Kidney capillary endothelial cell (primary cell): ENCODE results near the gene CDH13.

Source experiments
- DNase-seq: peaks from one replicate; pipeline ENCODE4 v3.0.0-alpha.2; 2018; ENCODE audit warnings: low spot score

Gene CDH13

DNA sequence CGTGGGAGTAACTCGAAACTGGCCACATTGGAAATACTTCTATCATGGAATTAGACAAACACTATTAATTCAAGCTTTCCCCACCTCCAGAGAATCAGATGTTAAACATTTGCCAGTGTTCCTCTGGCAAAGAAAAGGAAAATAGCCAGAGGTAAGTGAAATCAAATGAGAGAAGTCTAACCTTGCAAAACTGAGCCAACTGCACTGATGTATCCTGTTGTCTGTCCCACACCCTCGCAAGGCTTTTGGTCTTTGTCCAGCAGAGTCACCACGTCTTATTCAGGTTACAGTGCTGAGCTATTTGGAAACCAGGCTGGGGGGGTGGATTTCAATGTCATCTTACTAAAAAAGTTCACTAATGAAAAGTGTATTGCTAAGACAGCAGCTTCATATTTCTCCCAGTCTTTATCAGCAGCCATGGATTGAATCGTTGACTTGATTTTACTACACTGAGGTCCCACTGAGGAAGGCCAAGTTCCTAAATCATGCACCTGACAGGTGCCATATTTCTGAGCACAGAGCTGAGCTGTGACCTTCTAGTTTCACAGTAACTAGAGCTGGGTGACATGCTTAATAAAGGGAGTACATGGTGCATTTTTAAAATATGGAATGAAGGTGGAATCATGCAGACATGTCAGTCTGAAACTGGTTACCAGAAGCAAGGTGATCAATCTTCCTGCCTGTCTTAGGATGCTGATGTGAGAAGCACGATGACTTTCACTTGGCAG, 1095.9 kb downstream of the CDH13 start:
- DNase-seq: no peak

DNA sequence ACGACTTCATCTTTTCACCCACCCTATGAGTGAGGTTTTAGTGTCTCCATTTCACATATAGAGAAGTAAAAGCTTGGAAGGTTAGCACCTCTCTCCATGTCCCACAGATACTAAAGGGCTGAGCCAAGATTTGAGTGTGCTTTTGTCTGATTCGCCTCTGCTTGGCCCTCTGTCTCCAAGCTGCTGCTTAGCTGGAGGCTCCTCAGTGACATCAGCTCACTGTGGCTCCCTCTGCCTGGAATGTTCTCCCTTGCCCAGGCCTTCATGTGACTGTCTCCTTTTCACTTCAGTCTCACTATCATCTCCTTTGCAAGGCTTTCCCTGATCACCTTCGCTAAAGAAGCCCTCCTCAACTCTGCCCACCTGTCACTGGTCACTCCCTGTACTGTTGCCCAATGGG, 1096.5 kb downstream of the CDH13 start:
- DNase-seq: no peak

DNA sequence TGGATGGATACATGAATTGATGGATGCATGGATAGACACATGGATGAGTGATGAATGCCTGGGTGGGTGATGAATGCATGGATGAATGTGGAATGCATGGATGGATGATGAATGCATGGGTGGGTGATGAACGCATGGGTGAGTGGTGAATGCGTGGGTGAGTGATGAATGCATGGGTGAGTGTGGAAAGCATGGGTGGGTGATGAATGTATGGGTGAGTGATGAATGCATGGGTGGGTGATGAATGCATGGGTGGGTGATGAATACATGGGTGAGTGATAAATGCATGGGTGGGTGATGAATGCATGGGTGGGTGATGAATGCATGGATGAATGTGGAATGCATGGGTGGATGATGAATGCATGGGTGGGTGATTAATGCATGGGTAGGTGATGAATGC, 1097.1 kb downstream of the CDH13 start:
- DNase-seq: no peak

GRCh38 chr16:83724585-83724984, 1097.8 kb downstream of the CDH13 start:
- DNase-seq: no peak

DNA sequence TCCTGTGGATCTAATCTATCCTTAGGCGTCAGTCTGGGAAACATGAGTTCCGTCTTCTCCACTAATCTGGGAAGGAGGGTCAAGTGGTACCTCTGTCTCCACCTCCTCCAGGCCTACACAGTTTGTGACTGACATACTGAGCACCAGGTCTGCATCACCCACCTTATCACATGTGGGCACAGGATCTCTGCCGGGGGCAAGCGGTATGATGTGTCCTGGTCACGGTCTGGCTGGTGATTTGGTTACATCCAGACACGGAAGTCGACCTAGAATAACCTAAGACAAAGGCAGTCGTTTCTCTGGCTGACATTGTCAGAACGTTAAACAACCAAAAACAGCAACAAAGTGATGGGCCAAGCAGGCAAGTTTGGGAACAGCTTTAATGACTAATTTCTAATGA, 1098.5 kb downstream of the CDH13 start:
- DNase-seq: no peak

DNA sequence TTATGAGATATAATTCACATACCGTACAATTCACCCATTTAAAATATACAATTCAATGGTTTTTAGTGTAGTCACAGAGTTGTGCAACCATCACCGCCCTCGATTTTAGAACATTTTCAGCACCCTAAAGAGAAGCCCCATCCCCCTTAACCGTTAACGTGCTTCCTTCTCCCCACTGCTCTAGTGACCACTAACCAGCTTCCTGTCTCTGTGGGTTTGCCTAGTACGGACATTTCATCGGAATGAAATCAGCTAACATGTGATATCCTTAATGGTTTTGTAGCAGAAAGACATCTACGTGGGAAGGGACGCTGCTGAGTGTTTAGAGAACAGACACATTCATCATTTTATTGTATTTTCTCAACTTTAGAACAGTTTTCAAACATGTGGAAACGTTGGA, 1100.2 kb downstream of the CDH13 start:
- DNase-seq: no peak

DNA sequence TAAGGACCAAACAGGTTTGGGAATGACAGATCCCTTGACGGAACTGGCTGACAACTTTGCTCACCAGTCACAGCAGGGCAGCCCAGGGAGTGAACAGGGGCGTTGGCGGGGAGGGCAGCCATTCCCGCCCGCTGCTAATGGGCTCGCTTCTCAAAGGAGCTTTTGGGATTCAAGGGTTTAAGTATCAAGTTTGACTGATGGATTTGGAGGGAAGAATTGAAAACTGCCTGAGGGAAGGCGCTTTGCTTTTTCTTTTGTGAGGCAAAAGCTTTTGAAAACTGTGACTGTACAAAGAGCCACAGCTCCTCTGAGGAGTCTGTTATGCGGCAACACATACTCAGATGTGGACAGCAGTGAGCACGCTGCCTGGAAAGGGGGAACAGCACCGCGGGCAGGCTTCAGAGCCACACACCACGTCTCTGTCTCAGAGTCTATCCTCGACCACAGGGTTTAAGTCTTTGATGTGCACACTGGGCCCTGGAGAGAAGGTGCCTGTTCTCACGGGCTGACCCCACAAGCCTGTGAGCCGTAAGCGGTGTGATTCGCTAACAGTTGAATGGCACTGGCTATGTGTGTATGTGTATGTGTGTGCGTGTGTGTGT, 1101.1 kb downstream of the CDH13 start:
- no peak for DNase-seq

DNA sequence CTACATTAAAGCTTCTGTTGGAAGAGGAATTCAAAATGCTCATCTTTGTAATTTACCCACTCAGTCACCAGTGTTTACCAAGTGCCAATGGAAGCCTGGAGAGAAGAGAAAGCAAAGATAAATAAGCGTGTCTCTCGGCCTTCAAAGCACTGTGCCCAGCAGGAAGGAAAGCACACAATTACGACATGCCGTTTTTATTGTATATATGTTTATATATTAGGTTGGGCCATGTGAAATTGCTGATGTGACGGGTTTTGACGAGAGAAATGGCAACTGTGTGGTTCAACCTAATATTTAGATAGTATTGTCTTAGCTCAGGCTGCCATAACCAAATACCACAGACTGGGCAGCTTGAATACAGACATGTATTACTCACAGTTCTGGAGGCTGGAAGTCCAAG, 1101.7 kb downstream of the CDH13 start:
- no peak for DNase-seq

DNA sequence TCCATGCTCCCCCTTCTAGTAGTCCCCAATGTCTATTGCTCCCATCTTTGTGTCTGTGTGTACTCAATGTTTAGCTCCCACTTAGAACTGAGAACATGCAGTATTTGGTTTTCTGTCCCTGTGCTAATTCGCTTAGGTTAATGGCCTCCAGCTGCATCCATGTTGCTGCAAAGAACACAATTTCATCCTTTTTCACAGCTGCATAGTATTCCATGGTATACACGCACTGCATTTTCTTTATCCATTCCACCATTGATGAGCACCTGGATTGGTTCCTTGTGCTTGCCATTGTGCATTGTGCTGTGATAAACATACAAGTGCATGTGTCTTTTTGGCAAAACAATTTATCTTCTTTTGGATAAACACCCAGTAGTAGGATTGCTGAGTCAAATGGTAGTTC, 1104.0 kb downstream of the CDH13 start:
- no peak for DNase-seq

- DNase-seq: no peak
Measured at GRCh38 chr16:83732536-83732935, 1105.8 kb downstream of the CDH13 start.

DNA sequence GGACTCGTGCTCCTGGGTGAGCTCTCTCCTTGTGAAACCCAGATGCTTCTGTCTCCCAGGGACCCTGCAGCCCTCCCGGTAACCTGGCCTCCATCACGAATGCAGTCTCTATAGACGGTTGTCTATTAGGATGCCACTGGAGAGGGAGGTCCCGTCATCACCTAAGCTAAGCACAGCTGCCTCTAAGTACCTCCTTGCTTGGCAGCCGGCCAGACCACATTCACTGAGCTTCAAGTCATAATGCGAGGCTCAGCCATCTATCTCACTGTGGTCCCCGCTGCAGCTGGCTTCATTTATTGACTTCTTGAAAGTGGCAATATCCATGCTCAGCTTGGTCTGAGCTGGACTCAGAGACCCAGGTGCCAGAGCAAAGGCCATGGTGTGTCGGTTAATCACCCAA, 1106.5 kb downstream of the CDH13 start:
- no peak for DNase-seq

DNA sequence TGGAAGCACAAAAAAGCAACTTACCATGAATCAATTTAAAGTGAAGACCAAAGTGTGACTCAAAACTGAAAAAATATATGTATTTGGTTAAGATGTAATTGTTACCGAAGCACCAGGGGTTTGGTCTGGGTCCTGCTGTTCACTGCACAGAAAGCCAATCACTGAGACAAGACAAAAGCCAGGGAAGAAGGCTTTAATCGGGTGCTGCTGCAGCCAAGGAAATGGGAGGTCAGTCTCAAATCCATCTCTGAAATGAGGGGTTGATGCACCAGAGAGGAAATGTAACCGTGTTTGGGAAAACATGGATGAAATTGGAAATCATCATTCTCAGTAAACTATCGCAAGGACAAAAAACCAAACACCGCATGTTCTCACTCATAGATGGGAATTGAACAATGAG, 1107.4 kb downstream of the CDH13 start:
- DNase-seq: no peak

DNA sequence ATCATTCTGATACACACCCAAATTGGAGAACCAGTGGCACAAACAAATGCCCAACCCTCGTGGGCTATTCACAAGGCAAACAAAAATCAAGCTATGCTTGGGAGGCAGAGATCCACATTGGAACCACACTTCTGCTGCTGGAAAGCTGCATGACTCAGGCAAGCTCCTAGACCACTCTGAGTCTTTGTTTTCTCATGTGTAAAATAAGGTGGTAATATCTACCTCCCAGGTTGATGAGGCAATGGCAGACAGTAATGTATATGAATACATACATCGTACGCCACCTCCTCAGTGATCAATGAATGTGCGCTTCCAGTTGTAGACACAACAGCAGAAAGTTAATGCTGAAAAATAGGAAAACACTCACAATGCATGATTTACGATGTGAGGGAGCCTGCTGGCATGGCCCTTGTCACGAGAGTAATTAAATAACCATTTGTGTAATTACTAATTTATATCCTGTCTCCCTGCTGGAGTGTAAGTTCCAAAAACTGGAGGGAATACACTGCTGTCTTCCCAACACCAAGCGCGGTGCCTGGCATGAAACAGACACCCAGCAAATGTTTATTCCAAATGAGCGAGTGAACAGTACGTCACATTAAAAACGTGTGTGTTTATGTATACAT, 1111.1 kb downstream of the CDH13 start:
- DNase-seq: no peak

- no peak for DNase-seq
Measured at GRCh38 chr16:83738923-83739503, 1112.2 kb downstream of the CDH13 start.

DNA sequence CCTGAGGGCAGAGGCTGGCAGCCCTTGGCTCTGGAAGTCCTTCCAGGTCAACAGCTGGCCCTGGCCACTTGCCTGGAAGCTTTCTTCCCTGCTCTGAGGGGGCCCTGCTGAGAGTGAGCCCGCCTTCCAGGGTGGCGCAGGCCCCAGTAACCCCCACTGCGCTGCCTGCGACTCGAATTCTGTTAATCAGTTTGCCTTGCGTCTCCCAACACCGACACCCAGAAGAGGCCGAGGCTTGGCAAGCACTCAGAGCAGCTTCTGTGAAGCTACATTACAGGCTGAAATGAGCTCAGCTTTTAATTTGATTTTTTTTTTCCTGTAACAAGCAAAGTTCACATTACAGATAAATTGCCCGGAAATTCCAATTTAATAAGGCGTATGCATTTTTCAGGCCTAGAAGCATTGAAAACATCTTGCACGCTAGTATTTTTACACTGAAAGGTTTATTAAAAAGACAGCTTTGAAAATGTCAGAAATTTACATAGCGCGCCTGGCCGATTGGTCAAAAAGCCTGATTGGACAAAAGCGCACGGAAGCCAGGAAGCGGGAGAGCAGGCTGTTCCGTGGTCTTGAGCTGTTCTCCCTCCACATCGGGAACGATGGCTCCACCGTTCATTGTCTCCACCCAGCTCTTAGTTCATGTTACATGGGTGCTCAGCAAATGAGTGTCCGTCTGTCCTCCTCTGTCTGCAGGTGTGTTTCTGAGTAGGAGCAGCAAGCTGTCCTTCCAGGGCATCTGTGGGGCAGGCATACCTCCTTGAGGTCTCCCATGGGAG, 1115.5 kb downstream of the CDH13 start:
- DNase-seq: no peak

DNA sequence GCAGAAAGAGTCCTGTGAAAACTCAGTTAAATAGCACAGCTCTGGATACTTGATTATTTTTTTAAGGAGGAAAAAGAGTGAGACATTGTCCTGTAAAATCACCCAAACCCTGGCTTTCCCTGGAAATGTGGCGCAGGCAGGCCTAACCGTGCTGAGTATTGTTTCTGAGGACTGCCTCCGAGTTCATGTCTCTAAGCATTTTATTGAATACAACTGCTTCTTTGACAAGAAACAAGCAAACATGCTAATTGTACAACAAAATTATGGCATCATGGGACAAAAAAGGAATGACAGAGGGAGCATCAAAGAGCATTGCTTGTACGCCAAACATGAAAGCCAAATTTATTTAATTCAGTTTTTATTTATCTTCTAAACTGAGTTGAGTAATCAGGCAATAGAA, 1116.5 kb downstream of the CDH13 start:
- DNase-seq: no peak

- no peak for DNase-seq
Measured at GRCh38 chr16:83743720-83744119, 1117.0 kb downstream of the CDH13 start.

GRCh38 chr16:83744441-83744981, 1117.7 kb downstream of the CDH13 start:
- DNase-seq: peak; percentile 21

DNA sequence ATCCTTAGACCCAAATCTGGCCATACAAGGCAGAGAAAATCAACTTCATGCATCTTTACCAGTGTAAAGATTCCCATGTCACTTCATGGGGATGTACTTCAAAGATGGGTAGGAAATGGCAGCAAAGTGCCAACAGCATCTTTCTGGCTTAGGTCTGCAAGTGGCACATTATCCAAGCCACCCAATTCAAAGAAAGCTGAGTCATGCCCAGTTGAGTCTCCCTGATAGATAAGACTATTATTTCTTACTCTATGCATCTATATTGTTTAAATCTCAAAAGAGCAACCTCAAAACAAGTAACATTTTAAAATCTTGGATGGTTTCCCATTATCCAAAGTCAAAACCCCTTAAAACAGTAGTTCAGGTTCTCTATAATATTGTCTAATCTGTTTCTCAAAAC, 1119.8 kb downstream of the CDH13 start:
- no peak for DNase-seq

GRCh38 chr16:83747936-83748335, 1121.2 kb downstream of the CDH13 start:
- DNase-seq: no peak

GRCh38 chr16:83755391-83755790, 1128.6 kb downstream of the CDH13 start:
- DNase-seq: no peak
